Prostate gland (tissue), 2 donors: ENCODE measurements around the gene PNRC1.

Experiments used
- POLR2A ChIP-seq: fragments of 450-650 bp; IDR thresholded peaks from one replicate; pipeline ENCODE4 v1.6.1; 2016; ENCODE audit warnings: antibody characterized with exemption, mild to moderate bottlenecking
- TF ChIP-seq, protein P1 (sequence below), 4 experiments: fragments of 200-600 bp in 2 of 4; fragments of 450-650 bp in 2 of 4; sonication (generic) in 2 of 4; IDR thresholded peaks; 1 replicate in 3 of 4; 2 replicates in 1 of 4; pipeline ENCODE4 v1.5.1; 2016 to 2019; ENCODE audit warnings: antibody characterized with exemption in 4 of 4, mild to moderate bottlenecking in 2 of 4, moderate library complexity in 2 of 4

DNA sequence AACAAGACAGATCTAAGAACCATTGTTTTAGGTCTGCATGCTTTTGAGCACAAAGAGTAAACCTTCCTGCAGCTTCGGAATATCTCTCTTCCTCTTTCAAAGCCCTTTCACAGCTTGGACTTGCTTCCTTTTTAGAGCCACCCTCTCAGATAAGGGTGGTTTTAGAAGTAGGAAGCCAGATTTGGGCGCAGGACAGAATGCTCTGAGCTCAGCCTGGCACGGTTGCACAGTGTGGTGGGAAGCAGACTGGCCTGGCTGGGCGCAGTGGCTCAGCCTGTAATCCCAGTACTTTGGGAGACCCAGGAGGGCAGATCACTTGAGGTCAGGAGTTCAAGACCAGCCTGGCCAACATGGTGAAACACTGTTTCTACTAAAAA, 35.6 kb upstream of the PNRC1 start:
- no peak for TF ChIP-seq POLR2A
- TF ChIP-seq, protein P1, sequence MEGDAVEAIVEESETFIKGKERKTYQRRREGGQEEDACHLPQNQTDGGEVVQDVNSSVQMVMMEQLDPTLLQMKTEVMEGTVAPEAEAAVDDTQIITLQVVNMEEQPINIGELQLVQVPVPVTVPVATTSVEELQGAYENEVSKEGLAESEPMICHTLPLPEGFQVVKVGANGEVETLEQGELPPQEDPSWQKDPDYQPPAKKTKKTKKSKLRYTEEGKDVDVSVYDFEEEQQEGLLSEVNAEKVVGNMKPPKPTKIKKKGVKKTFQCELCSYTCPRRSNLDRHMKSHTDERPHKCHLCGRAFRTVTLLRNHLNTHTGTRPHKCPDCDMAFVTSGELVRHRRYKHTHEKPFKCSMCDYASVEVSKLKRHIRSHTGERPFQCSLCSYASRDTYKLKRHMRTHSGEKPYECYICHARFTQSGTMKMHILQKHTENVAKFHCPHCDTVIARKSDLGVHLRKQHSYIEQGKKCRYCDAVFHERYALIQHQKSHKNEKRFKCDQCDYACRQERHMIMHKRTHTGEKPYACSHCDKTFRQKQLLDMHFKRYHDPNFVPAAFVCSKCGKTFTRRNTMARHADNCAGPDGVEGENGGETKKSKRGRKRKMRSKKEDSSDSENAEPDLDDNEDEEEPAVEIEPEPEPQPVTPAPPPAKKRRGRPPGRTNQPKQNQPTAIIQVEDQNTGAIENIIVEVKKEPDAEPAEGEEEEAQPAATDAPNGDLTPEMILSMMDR (IDR thresholded peaks at IDR 0.05), result no peak
